ENCODE data around the gene GOLGA6D.

DNA sequence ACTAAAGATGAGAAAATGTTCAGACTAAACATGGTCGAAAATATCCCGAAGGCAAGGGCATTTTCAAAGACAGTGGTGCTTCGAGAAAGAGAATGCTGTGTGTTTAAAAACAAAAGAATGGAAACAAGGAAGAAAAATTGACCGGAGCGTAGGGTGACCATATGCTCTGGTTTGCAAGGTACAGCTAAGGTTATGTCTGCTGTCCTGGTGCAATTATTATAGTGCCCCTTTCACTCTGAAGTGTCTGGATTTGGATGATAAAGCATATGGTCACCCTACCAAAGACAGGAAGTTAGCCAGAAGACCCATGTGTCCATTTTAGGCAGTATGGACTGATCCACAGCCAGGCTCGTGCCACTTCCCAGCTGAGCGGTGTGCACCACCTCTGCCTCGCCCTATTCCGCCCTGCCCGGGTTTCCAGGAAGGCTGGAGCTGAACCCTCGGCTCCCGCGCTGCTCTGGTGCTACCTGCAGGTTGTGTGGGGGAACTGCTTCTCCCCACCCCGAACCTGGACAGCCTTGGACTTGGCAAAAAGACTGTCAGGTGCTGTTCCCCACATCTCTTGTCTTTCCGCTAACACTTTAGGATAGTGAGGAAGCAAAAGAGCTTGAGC lies 25.2 kb downstream of the GOLGA6D start:
- no peak for TF ChIP-seq ZNF473 (tag by site-specific recombination; IDR thresholded peaks at IDR 0.05)
- TF ChIP-seq, protein P1, sequence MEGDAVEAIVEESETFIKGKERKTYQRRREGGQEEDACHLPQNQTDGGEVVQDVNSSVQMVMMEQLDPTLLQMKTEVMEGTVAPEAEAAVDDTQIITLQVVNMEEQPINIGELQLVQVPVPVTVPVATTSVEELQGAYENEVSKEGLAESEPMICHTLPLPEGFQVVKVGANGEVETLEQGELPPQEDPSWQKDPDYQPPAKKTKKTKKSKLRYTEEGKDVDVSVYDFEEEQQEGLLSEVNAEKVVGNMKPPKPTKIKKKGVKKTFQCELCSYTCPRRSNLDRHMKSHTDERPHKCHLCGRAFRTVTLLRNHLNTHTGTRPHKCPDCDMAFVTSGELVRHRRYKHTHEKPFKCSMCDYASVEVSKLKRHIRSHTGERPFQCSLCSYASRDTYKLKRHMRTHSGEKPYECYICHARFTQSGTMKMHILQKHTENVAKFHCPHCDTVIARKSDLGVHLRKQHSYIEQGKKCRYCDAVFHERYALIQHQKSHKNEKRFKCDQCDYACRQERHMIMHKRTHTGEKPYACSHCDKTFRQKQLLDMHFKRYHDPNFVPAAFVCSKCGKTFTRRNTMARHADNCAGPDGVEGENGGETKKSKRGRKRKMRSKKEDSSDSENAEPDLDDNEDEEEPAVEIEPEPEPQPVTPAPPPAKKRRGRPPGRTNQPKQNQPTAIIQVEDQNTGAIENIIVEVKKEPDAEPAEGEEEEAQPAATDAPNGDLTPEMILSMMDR (tag by site-specific recombination; IDR thresholded peaks at IDR 0.05), result peak; percentile 89
- TF ChIP-seq KLF9 (tag by site-specific recombination; IDR thresholded peaks at IDR 0.05; ENCODE audit: low read depth), result no peak
- no peak for TF ChIP-seq ZFP37 (tag by site-specific recombination; IDR thresholded peaks at IDR 0.05)
